ENCODE data around the gene TJP1.
A peak's percentile ranks its signal among the peaks of the same experiment; 100 is the strongest.
"Not testable (repeated sequence)": the region's sequence is repeated elsewhere in the genome, so short reads cannot be mapped to it uniquely, and the experiment has no call there.

Gene TJP1

DNA sequence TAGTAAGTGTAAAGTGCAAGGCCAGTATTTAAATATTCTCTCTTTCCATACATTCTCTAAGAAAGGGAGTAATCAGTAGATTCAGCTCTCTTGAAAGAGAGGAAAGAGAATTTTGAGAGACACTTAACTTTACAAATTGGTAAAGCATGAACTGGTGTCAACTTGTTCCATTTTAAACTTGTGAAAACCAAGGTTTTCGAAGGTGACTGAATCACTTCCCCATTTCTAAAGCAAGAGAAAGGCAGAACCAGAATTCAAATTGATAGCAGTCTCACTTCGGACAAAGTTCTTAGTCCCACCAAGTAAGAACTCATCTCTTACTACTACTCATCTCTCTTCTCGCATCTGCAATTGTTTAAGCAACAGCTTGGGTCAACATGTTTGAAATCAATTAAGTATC is 22.4 kb downstream of the TJP1 start:
- peak; percentile 7 for DNase-seq (ENCODE audit: low spot score)

DNA sequence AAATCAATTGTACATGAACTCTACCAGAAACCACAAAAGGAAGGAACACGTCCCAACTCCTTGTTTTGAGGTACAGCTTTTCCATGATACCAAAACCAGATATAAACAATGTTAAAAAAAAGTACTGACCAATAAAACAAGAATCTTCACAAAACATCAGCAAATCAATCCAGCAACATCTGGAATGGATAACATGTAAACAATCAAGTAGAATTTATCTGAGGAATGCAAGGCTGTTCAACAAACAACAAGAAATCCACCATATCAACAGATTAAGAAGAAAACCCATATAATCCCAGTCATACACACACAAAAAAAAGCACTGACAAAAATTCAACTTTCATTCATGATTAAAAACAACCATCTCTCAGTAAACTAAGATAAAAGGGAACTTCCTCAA is 26.7 kb downstream of the TJP1 start:
- DNase-seq (ENCODE audit: low spot score), result no peak

DNA sequence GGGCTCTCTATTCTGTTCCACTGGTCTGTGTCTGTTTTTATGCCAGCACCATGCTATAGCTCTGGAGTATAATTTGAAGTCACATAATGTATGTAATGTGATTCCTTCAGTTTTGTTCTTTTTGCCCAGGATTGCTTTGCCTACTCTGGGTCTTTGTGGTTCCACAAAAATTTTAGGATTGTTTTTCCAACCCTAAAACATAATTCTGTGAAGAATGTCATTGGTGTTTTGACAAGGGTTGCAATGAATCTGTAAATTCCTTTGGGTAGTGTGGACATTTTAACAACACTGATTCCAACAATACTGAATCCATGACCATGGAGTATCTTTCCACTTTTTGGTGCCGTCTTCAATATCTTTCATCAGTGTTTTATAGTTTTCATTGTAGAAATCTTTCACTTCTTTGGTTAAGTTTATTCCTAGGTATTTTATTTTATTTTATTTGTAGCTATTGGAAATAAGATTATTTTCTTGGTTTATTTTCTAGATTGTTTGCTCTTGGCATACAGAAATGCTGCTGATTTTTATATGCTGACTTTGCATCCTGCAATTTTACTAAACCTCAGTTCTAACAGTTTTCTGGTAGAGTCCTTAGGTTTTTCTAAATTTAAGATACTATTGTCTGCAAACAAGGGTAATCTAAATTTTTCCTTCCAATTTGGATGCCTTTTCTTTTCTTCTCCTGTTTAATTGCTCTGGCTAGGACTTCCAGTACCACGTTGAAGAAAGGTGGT is 29.7 kb downstream of the TJP1 start:
- DNase-seq (ENCODE audit: low spot score), result no peak

DNA sequence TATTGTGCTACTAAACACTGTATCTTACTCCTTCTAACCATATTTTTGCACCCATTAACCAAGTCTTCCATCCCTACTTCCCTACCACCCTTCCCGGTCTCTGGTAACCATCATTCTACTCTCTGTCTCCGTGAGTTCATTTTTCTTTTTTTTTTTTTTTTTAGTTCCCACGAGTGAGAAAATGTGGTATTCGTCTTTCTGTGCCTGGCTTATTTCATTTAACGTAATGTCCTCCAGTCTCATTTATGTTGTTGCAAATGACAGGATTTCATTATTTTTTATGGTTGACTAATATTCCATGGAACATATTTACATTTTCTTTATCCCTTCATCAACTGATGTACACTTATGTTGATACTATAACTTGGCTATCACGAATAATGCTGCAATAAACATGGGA is 31.7 kb downstream of the TJP1 start:
- DNase-seq (ENCODE audit: low spot score), result no peak

DNA sequence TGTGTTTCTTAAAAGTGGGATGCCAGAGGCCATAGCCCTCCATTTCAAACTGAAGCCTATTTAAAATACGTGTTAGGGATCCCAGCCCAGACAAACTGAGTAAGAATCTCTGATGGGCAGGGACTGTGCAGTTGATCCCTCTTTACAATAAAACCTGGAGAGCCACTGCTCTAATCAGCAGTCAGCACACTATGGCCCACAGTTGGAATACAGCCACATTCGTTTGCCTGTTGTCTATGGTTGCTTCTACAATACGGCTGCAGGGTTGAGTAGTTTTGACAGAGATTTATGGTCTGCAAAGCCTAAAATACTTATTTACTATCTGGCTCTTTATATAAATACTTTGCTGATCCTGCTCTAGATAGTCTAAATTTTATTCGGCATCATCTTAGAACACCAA is 32.4 kb downstream of the TJP1 start:
- DNase-seq (ENCODE audit: low spot score), result no peak

DNA sequence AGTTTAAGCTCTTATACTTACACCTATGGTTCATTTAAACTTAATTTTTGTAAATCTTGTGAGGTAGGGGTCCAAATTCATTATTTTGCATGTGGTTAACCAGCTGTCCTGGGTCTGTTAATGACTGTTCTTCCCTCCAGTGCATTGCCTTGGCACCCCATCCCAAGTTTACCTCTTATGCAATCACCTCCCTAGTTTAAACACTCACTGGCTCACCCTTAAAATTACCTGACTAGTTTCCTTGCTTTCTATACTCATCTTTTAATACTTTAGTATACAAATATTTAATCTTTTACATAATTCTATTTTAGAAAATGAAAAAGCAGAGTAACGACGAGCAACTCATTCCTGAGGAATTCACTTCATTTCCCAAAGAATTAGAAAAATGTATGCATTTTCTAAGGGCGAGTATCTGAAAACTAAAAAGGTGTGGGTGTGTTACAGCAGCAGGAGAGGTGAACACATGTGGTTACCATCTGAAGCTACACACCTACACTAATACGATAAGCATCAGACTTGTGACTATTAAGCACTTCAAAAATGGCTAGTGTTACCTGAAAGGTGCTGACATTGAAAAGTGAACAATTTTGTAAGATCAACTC is 33.7 kb downstream of the TJP1 start:
- no peak for DNase-seq (ENCODE audit: low spot score)

DNA sequence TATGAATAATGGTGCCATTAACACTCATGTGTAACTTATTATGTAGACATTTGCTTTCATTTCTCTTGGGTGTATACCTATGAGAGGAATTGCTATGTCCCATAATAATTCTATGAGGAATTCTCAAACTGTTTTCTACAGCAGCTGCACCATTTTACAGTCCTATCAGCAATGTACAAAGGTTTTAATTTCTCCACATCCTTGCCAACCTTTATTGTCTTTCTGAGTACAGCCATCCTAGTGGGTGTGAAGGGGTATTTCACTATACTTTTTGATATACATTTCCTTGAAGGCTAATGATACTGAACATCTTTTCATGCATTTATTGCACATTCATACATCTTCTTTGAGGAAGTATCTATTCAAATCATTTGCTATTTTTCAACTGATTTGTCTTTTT is 34.5 kb downstream of the TJP1 start:
- DNase-seq (ENCODE audit: low spot score), result no peak

DNA sequence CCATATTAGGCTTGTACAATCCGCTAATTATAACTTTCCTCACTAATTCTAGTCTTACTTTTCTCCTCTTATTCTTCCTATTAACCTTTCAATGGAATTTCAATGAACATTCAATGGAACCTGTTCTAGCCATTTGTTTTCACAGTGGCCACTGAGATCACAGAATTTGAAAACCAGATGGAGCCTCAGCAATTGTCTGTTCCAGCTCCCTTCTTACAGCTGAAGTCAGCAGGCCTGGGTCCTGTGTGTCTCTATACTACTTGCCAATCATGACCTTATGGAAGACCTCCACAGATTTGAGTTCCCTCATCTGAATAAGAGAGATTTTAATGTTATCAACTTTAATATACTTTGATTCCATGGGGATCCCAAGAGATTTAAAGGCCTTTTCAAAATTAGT is 36.6 kb downstream of the TJP1 start:
- no peak for DNase-seq (ENCODE audit: low spot score)

DNA sequence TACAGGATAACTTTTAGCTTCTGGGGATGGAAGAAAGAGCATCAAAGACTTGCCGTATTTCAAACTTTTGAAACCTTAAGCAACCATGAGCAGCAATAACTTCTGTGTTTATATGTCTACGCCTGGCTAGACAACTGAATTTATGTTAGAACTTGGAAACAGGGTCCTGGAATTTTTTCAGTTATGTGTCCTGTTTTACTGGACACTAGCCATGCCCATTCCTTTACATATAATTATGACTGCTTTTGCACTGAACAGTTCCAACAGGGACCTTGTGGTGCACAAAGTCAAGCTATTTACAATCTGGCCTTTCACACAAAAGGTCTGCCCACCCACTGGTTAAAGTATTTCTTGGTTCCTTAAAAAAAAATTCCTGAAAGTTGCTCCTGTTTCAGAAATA is 37.1 kb downstream of the TJP1 start:
- no peak for DNase-seq (ENCODE audit: low spot score)

DNA sequence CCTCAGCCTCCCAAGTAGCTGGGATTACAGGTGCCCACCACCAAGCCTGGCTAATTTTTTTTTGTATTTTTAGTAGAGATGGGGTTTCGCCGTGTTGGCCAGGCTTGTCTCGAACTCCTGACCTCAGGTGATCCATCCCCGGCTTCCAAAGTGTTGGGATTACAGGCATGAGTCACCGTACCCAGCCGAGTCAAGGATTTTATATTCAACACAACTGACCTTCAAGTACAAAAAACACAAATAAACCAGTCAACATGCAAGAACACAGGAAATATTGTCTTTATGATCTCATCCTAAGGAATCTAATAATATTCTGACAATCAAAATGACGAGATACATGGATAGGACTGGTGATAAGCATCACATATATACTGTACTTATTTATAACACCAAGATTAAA is 37.9 kb downstream of the TJP1 start:
- no peak for DNase-seq (ENCODE audit: low spot score)

DNA sequence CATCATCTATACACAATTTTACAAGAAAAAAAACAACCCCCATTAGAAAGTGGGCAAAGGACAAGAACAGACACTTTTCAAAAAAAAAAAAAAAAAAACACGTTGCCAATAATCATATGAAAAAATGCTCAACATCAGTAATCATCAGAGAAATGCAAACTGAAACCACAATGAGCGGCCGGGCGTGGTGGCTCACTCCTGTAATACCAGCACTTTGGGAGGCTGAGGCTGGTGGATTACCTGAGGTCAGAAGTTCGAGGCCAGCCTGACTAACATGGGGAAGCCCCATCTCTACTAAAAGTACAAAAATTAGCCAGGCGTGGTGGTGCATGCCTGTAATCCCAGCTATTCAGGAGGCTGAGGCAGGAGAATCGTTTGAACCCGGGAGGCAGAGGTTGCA is 39.5 kb downstream of the TJP1 start:
- DNase-seq (ENCODE audit: low spot score), result not testable (repeated sequence)

DNA sequence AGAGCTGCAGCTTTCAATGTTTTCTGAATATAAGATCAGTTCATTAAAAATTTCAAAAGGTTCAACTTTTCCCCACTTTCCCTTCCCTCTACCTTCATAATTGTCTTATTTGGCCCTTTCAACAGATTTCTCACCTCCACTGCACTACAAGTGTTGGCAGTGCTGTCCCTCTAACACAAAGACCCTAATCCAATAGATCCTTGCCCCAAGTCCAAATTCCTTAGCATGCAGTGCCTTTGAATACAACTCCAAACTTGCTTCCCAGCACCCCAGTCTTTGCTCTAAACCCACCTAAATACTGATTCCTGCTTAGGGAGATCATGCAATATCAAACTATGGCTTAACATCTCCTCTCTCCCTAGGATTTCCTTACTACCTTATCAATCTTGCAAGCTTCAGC is 43.9 kb downstream of the TJP1 start:
- DNase-seq (ENCODE audit: low spot score), result no peak

DNA sequence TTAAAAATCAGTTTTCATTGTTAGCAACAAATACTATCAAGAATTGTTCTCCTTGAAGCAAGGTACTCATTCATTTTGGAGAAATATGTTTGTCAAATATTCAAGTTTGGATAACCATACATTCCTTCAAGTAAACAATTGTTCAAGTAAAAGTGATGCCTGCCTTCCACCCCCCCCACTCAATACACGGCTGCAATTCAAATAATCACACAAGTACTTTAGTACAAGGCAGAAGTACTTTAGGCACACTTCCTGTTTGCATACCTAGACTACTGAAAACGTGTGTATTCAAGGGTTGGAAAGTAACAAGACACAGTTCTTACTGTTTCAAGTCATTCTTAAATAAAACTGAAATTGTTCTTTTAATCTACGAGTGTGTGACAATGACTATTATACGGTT is 45.4 kb downstream of the TJP1 start:
- no peak for DNase-seq (ENCODE audit: low spot score)

DNA sequence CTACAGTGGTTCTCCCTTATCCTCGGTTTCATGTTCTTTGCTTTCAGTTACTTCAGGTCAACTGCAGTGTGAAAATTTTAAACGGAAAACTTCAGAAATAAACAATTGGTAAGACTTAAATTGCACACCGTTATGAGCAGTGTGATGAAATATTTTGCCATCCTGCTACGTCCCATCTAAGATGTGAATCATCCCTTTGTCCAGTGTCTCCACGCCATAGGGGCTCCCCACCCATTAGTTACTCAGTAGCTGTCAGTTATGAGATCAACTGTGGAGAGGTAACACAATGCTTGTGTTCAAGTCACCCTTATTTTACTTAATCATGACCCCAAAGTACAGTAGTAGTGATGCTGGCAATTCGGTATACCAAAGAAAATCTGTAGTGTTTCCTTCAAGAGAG is 47.4 kb downstream of the TJP1 start:
- DNase-seq (ENCODE audit: low spot score), result no peak

DNA sequence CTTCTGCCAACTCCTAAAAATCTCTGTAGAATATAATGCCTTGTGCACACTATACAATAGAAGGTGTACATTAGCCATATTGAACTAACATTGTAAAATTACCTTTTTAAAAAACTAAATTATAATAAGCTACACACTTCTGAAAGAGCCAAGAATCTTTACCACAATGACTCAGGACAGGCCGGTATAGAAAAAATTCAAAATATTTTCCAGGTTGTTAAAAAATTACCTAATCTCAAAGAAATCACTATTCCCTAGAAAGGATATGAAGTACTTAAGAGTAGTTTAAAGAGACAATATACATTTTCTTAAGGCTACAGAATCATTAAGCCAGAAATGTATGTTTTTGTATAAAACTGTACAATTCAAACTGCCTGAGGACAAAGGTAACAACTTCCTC is 48.5 kb downstream of the TJP1 start:
- no peak for DNase-seq (ENCODE audit: low spot score)

DNA sequence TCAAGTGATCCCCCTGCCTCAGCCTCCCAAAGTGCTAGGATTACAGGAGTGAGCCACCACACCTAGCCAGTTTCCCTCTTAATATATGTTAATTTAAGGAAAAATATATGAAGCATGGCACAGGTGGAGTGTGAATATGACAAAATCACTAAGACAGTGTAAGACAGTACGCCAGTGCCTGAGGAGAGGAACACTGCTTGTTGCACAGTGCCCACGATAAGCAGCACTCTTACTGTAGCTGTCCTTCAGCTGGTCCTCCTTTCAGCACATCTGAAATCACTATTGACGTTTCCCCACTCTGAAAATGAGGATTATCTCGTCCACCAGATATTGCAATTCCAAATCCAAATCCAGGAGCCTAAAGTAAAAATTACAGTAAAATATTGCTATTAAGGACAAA is 49.3 kb downstream of the TJP1 start:
- no peak for DNase-seq (ENCODE audit: low spot score)

DNA sequence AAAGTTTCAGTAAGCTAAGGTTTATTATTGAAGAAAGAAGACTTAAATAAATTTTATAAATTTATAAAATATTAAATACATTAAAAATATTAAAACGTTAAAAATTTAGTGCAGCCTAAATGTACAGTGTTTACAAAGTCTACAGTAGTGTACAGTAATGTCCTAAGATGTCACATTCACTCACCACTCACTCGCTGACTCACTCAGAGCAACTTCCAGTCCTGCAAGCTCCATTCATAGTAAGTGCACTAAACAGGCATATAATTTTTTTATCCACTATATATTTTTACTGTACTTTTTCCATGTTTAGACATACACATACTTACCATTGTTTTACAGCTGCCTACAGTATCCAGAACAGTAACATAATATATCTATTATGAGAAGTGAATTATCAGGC is 51.5 kb downstream of the TJP1 start:
- DNase-seq (ENCODE audit: low spot score), result no peak

DNA sequence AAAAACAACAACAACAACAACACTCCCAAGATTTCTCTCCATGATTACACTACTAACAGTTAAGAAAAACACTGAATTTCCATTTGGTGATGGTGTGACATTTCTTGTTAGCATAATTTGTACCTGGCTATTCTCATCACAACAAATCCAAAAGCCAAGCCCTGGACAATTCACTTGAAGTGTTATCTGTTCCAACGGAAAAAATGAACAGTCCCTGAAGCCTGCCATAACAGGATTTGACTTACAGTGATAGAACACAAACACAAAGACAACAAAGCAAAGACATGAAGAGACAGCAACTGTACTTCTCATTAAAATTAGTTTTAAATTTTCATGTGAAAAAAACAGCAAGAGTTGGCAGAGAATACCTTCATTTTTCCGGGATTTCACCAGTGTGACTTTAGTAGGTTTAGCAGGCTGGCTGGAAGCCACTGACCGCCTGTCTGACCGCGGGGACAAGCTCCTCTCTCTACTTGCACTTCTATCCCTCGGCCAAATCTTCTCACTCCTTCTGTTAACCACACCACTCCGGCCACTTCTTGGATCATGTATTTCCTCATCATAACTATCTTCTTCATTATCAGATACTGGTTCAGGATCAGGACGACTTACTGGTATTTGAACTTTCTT is 56.3 kb downstream of the TJP1 start:
- DNase-seq (ENCODE audit: low spot score), result no peak

DNA sequence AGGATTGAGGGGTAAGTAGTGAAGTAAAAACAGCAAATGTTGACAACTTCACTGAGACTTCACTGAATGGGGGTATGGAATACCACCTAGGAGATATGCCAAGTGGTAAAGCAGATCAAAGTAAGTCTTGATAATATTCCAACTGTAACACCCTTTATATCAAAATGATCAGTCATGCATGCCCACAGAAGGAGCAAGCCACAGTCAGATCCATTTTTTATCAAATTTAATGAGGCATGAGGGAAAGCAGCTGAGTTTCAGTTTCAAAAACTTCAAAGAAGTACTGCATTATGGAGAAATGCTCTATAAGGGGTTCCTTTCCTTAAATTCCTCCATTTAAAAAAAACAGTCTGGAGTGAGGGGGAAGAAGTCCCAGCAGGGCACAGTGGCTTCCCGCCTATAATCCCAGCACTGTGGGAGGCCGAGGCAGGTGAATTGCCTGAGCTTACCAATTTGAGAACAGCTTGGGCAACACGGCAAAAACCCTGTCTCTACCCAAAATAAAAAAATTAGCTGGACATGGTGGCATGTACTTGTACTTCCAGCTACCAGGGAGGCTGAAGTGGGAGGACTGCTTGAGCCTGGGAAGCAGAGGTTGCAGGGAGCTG is 56.9 kb downstream of the TJP1 start:
- no peak for DNase-seq (ENCODE audit: low spot score)

DNA sequence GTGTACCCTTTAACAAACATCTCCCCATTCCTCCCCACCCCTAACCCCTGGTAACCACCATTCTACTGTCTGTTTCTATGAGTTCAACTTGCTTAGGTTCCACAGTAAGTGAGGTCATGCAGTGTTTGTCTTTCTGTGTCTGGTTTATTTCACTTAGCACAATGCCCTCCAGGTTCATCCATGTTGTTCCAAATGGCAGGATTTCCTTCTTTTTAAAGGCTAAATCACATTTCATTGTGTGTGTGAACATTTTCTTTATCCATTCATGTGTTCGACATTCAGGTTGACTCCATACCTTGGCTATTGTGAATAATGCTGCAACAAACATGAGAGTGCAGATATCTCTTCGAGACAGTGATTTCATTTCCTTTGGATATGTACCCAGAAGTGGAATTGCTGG is 62.7 kb downstream of the TJP1 start:
- DNase-seq (ENCODE audit: low spot score), result no peak

DNA sequence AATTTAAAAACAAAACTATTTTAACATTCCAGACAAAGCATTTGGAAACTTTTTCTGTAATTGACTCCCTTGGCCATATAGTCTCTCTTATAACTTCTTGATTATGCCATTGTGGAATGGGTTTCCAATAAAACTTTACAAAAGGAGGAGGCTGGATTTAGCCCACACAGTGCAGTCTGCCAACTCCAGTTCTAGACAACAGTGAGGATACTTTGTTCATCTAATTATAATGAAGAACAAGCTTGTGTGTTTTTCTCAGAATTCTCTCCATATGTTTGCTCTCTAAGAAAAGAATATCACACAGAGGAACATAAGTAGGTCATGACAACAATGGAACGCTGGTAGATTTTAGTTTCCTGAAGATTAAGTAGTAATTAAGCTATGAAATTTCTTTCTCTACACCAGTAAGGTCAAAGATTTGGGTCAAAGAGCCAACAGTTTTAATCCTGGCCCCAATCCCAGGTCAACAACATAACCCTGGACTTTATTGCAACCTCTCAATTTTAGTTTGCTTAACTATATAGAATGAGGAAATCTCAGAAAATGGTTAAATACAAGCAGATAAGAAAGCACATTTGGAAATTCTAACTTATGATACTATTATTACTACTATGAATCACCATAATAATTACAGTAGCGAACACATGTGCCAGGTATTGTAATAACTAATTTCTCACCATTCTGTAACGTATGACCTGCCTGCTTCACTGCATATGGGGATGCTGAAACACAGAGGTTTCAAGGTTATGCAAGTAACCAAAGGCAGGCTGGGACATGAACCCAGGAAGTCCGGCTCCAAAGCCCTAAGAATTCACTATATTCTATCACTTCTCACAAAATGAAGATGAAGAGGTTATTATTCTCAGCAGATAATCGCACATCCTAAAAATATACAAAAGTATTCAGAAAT is 65.7 kb downstream of the TJP1 start:
- no peak for DNase-seq (ENCODE audit: low spot score)

DNA sequence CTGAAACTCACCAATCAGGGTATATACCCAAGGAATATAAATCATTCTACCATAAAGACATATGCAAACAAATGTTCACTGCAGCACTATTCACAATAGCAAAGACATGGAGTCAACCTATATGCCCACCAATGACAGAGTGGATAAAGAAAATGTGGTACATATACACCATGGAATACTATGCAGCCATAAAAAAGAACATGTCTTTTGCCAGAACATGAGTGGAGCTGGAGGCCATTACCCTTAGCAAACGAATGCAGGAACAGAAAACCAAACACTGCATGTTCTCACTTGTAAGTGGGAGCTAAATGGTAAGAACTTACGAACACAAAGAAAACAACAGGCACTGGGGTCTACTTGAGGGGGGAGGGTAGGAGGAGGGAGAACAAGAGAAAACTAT is 68.3 kb downstream of the TJP1 start:
- DNase-seq (ENCODE audit: low spot score), result not testable (repeated sequence)
